T-helper 1 cell treated with Interleukin-12 subunit alpha and Interleukin-12 subunit beta and Interleukin-4 antibody, amounts not matched to agents 30 μg/mL and 1 μg/mL, for 36 hours (primary cell): ENCODE results near the gene TTC6.

Source experiments
- H3K27ac Mint-ChIP-seq: one replicate; pipeline ENCODE4 v1.8.0; 2021; ENCODE audit warnings: mild to moderate bottlenecking, mixed read lengths
- H3K27me3 Mint-ChIP-seq: one replicate; pipeline ENCODE4 v1.8.0; 2021; ENCODE audit warnings: low read depth, mixed read lengths
- H3K36me3 Mint-ChIP-seq: one replicate; pipeline ENCODE4 v1.8.0; 2021; ENCODE audit warnings: low read depth, mixed read lengths
- H3K4me1 Mint-ChIP-seq: one replicate; pipeline ENCODE4 v1.8.0; 2021; ENCODE audit warnings: low read depth, mixed read lengths
- H3K4me3 Mint-ChIP-seq: one replicate; pipeline ENCODE4 v1.8.0; 2021; ENCODE audit warnings: mild to moderate bottlenecking, moderate library complexity, mixed read lengths
- H3K9me3 Mint-ChIP-seq: one replicate; pipeline ENCODE4 v1.8.0; 2021; ENCODE audit warnings: mixed read lengths

The TTC6 gene

GRCh38 chr14:37599507-37600368 lies 4.3 kb downstream of the TTC6 start:
- Mint-ChIP-seq H3K9me3 (peaks cover 8% of the 10 kb centered on the region), H3K27me3 (peaks cover 67% of the 10 kb centered on the region), H3K36me3 (peaks cover 5% of the 10 kb centered on the region), H3K27ac (no peak overlapping the region), H3K4me1 (peaks cover 4% of the 10 kb centered on the region), H3K4me3 (no peak overlapping the region)

- H3K4me1 Mint-ChIP-seq: peaks cover 4% of the 10 kb centered on the region
- H3K27ac Mint-ChIP-seq: no peak overlapping the region
- peaks cover 5% of the 10 kb centered on the region for H3K36me3 Mint-ChIP-seq
- H3K9me3 Mint-ChIP-seq: peaks cover 8% of the 10 kb centered on the region
- no peak overlapping the region for H3K4me3 Mint-ChIP-seq
- peaks cover 60% of the 10 kb centered on the region for H3K27me3 Mint-ChIP-seq
These were observed 5.7 kb downstream of the TTC6 start for GRCh38 chr14:37600880-37601741.

DNA sequence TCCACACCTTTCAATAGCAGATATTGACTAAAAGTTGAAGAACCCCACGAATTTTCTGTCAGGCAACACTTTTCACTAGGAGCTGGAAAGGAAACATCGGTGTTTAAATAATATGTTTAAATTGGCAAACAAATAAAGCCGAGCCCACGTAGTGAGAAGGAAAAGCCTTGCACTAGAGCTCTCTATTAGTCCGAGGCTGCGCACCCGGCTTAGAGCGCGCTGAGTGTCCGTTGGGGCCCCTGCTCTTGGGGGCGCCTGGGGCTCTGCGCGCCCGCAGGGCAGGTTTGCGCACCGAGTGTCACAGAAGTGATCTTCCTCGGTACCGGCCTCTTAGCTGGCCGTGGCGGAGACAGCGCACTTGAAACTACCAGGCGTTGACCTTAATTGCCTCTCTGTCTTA lies 6.4 kb downstream of the TTC6 start:
- peaks cover 1% of the 10 kb centered on the region for H3K36me3 Mint-ChIP-seq
- no peak overlapping the region for H3K4me3 Mint-ChIP-seq
- H3K27ac Mint-ChIP-seq: no peak overlapping the region
- H3K9me3 Mint-ChIP-seq: peaks cover 8% of the 10 kb centered on the region
- H3K27me3 Mint-ChIP-seq: peaks cover 52% of the 10 kb centered on the region
- peaks cover 1% of the 10 kb centered on the region for H3K4me1 Mint-ChIP-seq

DNA sequence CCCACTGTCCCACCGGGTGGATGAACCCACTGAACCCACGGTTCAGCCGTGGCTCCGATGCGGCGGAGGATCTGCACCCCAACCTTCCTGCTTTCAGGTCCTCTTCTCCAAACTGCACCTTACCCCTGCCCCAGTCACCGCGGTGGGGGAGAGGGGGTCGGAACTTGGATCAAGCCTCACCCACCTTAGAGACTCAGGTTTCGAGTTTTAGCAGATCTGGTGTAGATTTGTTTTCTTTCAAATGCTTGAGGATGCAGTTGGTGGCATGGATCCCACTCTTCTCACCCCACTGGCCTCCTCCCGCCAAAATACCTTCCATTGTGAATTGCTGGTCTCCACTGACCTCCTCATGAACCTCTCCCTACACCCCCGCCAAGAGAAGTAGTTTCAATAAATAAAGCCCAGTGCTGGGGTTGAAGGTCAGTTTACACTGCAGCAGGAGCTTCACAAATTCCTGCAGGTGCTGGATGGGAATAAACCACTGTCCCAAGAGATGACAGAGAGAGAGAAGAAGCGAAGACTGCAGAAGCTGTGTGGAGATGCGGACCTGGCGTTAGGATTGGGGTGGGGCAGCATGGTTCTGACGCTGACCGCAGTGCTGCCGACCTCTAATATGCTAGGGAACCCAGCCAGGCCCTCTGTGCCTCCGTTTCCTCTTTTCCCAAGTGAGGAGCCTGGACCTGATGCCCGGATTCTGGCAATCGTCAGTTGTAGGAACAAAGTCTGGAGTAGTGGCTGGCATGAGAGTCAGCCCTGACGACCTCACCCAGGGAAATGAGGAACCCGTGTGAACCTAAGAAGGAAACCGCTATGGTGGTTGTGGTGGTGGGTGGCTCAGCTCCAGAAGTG lies 7.4 kb downstream of the TTC6 start:
- Mint-ChIP-seq H3K4me1 (peaks cover 1% of the 10 kb centered on the region), H3K9me3 (peaks cover 8% of the 10 kb centered on the region), H3K27me3 (peaks cover 42% of the 10 kb centered on the region), H3K36me3 (peaks cover 1% of the 10 kb centered on the region), H3K27ac (no peak overlapping the region), H3K4me3 (no peak overlapping the region)

DNA sequence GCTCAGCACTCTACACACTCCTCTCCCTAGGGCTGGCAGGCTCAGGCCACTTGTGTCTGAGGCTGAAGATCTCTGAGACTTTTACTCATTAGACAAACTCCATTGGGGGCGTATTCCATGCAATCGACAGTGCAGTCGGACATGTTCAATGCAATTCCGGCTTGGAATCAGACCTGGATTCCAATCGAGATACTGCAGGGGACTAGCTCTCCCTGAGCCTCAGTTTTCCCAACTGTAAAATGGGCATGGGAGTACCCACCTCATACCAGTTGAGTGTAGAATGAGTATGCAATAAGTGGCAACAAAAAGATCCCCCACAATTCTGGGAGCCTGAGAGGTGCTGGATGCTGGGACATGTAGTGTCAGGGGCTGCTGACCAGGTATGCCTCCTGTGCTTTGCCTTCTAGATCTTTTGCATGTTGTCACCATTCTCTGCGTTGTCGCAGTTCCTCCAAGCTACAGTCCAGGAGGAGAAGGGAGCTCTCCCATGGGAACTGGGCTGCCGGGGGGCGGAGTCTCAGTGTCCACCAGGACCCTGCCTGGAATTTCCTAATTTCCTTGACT lies 8.3 kb downstream of the TTC6 start:
- H3K27me3 Mint-ChIP-seq: peaks cover 33% of the 10 kb centered on the region
- peaks cover 1% of the 10 kb centered on the region for H3K36me3 Mint-ChIP-seq
- no peak overlapping the region for H3K4me3 Mint-ChIP-seq
- H3K27ac Mint-ChIP-seq: no peak overlapping the region
- H3K9me3 Mint-ChIP-seq: peaks cover 8% of the 10 kb centered on the region
- H3K4me1 Mint-ChIP-seq: peaks cover 1% of the 10 kb centered on the region

DNA sequence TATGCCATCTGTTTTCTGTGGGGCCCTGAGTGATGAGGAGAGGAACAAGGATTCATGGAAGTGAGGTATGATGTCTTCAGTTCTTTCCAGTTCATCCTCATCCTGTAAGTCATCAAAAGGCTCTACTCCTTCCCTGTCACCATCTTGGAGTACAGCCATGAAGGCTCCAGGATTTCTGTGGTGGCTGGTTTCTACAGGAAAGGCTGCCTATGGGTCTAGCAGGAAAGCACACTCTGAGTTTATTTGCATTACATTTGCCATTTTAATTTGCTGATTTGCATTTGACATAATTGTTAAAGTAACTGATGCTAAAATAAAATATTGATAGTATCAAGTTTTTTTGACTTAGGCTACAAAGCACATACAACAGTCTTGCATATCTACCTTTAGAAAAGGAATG lies 11.2 kb downstream of the TTC6 start:
- Mint-ChIP-seq H3K4me1 (no peaks in the 10 kb centered on the region), H3K27ac (no peak overlapping the region), H3K4me3 (no peak overlapping the region), H3K36me3 (no peaks in the 10 kb centered on the region), H3K9me3 (peaks cover 10% of the 10 kb centered on the region), H3K27me3 (peaks cover 6% of the 10 kb centered on the region)

DNA sequence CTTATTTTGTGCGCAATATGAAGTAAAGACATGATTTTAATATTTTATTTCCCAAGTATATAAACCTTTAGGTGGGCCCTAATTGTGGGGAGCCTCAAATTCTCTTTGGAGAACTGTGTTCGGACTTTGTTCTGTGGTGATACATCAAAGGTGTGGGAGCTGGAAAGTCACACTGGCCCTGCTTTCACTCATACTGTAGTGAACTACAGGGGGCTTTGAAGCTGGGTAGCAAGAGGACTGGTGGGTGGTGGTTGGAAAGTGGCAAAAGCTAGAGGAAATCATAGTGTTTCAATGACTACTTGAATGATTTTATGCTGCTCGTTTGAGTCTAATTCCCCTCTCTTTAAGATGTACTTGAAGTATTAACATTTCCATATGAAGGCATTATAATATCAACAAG lies 13.2 kb downstream of the TTC6 start:
- Mint-ChIP-seq H3K4me1 (no peaks in the 10 kb centered on the region), H3K4me3 (no peak overlapping the region), H3K27me3 (peaks cover 3% of the 10 kb centered on the region), H3K36me3 (no peaks in the 10 kb centered on the region), H3K9me3 (peaks cover 18% of the 10 kb centered on the region), H3K27ac (no peak overlapping the region)

DNA sequence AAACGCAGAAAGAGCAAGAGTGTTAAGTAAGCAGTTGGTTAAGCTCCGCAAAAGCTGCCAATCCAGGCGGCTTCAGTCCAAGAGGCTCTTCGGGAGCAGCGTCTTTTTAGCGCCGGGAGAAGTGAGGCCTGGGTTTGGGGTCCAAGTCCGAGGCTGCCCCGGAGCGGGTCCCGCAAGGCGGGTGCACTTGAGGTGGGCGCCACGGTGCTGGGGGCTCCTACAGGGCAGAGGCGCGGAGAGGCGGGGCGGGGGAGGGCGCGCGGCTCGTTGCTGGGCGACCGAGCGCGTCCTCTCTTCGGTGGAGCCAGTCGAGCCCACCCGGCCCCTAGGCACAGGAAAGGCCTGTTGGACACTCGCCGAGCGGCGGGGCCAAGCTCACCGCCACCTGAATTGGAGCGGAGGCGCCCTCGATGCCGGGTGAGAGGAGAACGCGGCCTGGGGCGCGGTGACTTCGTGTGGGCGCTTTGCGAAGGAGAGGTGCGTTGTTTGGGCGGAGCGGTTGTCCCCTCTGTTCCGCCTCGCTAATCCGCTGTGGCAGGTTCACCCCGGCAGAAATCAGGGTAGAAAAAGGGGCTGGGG lies 15.6 kb downstream of the TTC6 start:
- Mint-ChIP-seq H3K27me3 (peaks cover 3% of the 10 kb centered on the region), H3K36me3 (peaks cover 2% of the 10 kb centered on the region), H3K27ac (no peak overlapping the region), H3K4me3 (no peak overlapping the region), H3K9me3 (peaks cover 36% of the 10 kb centered on the region), H3K4me1 (no peaks in the 10 kb centered on the region)

GRCh38 chr14:37615582-37616289 lies 20.3 kb downstream of the TTC6 start:
- peaks cover 4% of the 10 kb centered on the region for H3K27me3 Mint-ChIP-seq
- peaks cover 2% of the 10 kb centered on the region for H3K36me3 Mint-ChIP-seq
- H3K27ac Mint-ChIP-seq: no peak overlapping the region
- H3K4me1 Mint-ChIP-seq: no peaks in the 10 kb centered on the region
- no peak overlapping the region for H3K4me3 Mint-ChIP-seq
- peaks cover 42% of the 10 kb centered on the region for H3K9me3 Mint-ChIP-seq

DNA sequence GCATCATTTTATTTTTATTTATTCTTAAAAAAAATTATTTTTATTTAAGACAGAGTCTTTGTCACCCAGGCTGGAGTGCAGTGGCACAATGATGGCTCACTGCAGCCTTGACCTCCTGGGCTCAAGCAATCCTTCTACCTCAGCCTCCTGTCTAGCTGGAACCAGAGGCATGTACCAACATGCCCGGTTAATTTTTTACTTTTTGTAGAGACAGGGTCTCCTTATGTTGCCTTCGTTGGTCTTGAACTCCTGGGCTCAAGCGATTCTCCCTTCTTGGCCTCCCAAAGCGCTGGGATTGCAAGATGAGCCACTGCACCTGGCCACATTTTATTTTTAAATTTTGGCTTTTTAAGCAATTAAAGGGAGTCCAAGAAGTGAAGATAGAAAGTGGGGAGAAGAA lies 21.4 kb downstream of the TTC6 start:
- peaks cover 2% of the 10 kb centered on the region for H3K36me3 Mint-ChIP-seq
- peaks cover 10% of the 10 kb centered on the region for H3K27me3 Mint-ChIP-seq
- no peaks in the 10 kb centered on the region for H3K4me1 Mint-ChIP-seq
- peaks cover 35% of the 10 kb centered on the region for H3K9me3 Mint-ChIP-seq
- no peak overlapping the region for H3K4me3 Mint-ChIP-seq
- no peak overlapping the region for H3K27ac Mint-ChIP-seq

DNA sequence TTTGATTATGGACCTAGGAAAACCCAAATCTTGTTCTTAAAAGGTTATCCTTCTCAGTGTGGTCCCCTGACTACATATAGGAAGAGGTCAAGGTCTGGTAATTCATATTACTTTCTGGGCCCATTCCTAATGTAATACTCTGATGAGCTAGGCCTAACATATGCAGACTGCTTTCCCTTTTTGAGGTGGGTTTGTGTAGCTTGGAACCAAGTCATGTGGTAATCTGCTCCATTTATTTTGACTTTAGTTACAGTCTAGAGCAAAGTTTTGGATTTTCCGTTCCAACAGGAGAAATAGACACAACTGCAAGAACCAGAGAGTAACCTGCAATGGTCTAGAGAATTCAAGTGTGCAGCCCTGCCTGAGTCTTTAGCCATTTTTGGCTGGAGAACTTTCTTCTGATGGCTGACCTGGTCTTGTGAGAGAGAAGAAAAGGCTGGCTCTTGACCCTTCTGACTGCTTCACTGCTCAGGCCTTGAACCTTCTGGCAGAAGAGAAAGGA lies 22.5 kb downstream of the TTC6 start:
- Mint-ChIP-seq H3K27ac (no peak overlapping the region), H3K4me1 (no peaks in the 10 kb centered on the region), H3K36me3 (peaks cover 2% of the 10 kb centered on the region), H3K9me3 (peaks cover 30% of the 10 kb centered on the region), H3K4me3 (no peak overlapping the region), H3K27me3 (peaks cover 12% of the 10 kb centered on the region)

DNA sequence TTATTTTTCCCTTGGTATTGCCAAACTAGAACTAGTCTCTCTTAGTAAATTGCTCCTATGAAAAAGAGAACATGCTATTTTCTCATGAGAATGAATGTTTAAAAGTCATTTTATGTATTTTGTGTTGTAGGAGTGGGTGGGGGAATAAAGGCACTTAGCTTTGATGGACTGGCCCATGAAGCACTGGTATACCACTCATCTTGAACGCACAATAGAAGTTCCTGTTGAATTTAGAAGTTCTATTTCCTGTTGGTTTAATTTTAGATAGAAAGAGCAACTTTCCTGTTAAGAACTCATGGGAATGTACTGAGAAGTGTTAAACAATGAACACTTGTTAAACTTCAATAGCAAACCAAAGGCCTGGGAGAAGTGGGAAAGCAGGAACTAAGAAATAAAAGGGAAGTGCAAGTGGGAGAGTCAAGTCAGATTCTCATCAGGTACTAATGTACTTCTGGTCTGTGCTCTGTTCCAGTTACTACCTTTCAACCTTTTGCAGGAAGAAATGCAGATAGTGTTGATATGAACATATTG lies 23.1 kb downstream of the TTC6 start:
- peaks cover 2% of the 10 kb centered on the region for H3K36me3 Mint-ChIP-seq
- peaks cover 29% of the 10 kb centered on the region for H3K9me3 Mint-ChIP-seq
- H3K27ac Mint-ChIP-seq: no peak overlapping the region

DNA sequence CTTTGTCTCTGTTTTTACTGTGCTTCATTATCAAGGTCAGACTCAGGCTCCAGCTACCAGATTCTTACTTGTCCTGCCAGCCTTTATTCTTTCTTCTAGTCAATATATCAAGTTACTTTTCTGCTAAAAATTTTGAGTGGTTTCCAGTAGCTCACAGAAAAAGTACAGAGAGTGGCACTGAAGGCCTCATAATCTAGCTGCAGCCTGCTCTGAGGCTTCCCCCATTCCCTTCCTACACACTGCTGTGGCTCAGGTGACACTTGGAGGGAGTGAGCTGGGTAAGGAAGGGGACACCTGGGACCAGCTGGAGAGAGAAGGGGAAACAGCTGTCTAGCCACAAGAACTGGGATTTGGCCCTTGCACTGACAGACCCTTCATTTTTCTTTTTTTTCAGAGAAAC lies 25.4 kb downstream of the TTC6 start:
- no peaks in the 10 kb centered on the region for H3K4me1 Mint-ChIP-seq
- no peak overlapping the region for H3K4me3 Mint-ChIP-seq
- peaks cover 15% of the 10 kb centered on the region for H3K9me3 Mint-ChIP-seq
- no peak overlapping the region for H3K27ac Mint-ChIP-seq
- peaks cover 1% of the 10 kb centered on the region for H3K36me3 Mint-ChIP-seq
- peaks cover 14% of the 10 kb centered on the region for H3K27me3 Mint-ChIP-seq

More for the DNA sequence above, 23.1 kb downstream of the TTC6 start:
- Mint-ChIP-seq H3K4me1 (no peaks in the 10 kb centered on the region), H3K27me3 (peaks cover 14% of the 10 kb centered on the region), H3K4me3 (no peak overlapping the region)
